RWPE2 (cell line): ENCODE results near the gene AS3MT.

ENCODE experiments used
- ATAC-seq: fragments of 200-7000 bp; cut with Tn5 transposase; 3 replicates; pipeline ENCODE4 v1.9.1; 2021; ENCODE audit warnings: low read depth
- DNase-seq: peaks from one replicate; pipeline ENCODE4 v3.0.0-alpha.2; 2020; ENCODE audit warnings: low spot score
- H3K27ac ChIP-seq: fragments of 450-650 bp; 2 replicates; pipeline ENCODE4 v1.5.1; 2017; ENCODE audit warnings: mild to moderate bottlenecking; ENCODE audit not compliant: poor library complexity, severe bottlenecking
- H3K27me3 ChIP-seq: fragments of 250-450 bp; sonication (Bioruptor Pico); 2 replicates; pipeline ENCODE4 v1.5.1; 2021; ENCODE audit warnings: mild to moderate bottlenecking, moderate library complexity; ENCODE audit not compliant: insufficient read depth, poor library complexity, severe bottlenecking
- H3K36me3 ChIP-seq: fragments of 250-450 bp; sonication (Bioruptor Pico); 2 replicates; pipeline ENCODE4 v1.5.1; 2020; ENCODE audit warnings: low read depth, mild to moderate bottlenecking, moderate library complexity
- H3K4me1 ChIP-seq: fragments of 250-450 bp; sonication (Bioruptor Pico); 2 replicates; pipeline ENCODE4 v1.5.1; 2021; ENCODE audit warnings: mild to moderate bottlenecking, moderate library complexity; ENCODE audit not compliant: insufficient read depth, poor library complexity, severe bottlenecking
- H3K4me3 ChIP-seq: fragments of 250-450 bp; sonication (Bioruptor Pico); 2 replicates; pipeline ENCODE4 v1.5.1; 2021; ENCODE audit warnings: mild to moderate bottlenecking, moderate library complexity; ENCODE audit not compliant: severe bottlenecking
- H3K9me3 ChIP-seq: fragments of 250-450 bp; sonication (Bioruptor Pico); 2 replicates; pipeline ENCODE4 v1.5.1; 2021; ENCODE audit warnings: mild to moderate bottlenecking, moderate library complexity; ENCODE audit not compliant: severe bottlenecking
- TF ChIP-seq, protein P1 (sequence below): fragments of 450-650 bp; IDR thresholded peaks from one replicate; pipeline ENCODE4 v1.5.1; 2017; ENCODE audit warnings: mild to moderate bottlenecking, moderate library complexity; ENCODE audit not compliant: poor library complexity, severe bottlenecking

The AS3MT gene

DNA sequence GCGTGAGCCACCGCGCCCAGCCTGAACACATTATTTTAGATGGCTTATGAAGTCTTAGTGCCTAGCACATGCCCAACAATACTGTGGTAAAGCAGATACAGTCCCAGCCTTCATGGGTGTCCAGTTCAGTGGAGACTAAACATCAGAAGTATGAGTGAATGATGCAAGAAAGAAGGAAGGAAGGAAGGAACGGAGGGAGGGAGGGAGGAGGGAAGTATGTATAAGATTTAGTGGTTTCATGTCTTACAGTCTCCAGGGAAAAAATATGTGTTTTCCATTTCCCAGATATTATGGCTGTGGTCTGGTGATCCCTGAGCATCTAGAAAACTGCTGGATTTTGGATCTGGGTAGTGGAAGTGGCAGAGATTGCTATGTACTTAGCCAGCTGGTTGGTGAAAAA, 2.9 kb downstream of the AS3MT start:
- no peak overlapping the region for H3K27ac ChIP-seq
- DNase-seq (no peak), ATAC-seq (no peak)
- no peaks in the 10 kb centered on the region for H3K27me3 ChIP-seq
- TF ChIP-seq, protein P1, sequence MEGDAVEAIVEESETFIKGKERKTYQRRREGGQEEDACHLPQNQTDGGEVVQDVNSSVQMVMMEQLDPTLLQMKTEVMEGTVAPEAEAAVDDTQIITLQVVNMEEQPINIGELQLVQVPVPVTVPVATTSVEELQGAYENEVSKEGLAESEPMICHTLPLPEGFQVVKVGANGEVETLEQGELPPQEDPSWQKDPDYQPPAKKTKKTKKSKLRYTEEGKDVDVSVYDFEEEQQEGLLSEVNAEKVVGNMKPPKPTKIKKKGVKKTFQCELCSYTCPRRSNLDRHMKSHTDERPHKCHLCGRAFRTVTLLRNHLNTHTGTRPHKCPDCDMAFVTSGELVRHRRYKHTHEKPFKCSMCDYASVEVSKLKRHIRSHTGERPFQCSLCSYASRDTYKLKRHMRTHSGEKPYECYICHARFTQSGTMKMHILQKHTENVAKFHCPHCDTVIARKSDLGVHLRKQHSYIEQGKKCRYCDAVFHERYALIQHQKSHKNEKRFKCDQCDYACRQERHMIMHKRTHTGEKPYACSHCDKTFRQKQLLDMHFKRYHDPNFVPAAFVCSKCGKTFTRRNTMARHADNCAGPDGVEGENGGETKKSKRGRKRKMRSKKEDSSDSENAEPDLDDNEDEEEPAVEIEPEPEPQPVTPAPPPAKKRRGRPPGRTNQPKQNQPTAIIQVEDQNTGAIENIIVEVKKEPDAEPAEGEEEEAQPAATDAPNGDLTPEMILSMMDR = no peak
- H3K9me3 ChIP-seq = no peaks in the 10 kb centered on the region
- no peaks in the 10 kb centered on the region for H3K4me1 ChIP-seq
- no peaks in the 10 kb centered on the region for H3K36me3 ChIP-seq
- H3K4me3 ChIP-seq = no peak overlapping the region

DNA sequence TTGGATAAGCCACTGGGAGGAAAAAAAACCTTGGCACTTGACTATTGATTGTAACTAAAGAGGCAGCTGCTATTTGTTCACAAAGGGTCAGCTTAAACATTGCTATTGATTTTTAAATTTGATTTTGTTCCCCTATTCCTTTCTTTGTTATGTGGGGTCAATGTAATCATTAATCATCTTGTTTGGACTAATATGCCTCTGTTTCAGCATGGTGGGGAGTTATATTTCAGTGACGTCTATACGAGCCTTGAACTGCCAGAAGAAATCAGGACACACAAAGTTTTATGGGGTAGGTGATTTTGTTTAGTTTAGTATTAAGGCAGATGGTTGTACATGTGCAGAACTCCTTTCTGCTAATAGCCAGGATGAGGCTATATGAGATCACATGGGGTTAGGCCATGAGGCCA, 7.5 kb downstream of the AS3MT start:
- no peaks in the 10 kb centered on the region for H3K27me3 ChIP-seq
- DNase-seq = no peak
- H3K9me3 ChIP-seq = no peaks in the 10 kb centered on the region
- no peaks in the 10 kb centered on the region for H3K4me1 ChIP-seq
- ATAC-seq = no peak
- no peaks in the 10 kb centered on the region for H3K36me3 ChIP-seq
- no peak overlapping the region for H3K4me3 ChIP-seq
- TF ChIP-seq, protein P1 = no peak
- H3K27ac ChIP-seq = no peak overlapping the region

DNA sequence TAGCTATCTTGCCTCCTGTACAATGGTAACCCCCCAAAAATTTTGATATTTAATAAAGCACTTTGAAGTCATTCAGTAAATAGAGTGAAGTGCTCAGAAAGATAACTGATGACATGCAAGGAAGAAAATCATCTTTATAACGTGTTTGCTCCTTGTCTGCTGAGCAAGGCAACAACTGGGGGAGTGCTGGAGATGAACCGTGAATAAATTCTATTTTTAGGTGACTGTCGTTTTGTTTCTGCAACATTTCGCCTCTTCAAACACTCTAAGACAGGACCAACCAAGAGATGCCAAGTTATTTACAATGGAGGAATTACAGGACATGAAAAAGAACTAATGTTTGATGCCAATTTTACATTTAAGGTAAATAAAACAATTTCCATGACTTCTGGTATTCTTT, 9.4 kb downstream of the AS3MT start:
- DNase-seq = no peak

DNA sequence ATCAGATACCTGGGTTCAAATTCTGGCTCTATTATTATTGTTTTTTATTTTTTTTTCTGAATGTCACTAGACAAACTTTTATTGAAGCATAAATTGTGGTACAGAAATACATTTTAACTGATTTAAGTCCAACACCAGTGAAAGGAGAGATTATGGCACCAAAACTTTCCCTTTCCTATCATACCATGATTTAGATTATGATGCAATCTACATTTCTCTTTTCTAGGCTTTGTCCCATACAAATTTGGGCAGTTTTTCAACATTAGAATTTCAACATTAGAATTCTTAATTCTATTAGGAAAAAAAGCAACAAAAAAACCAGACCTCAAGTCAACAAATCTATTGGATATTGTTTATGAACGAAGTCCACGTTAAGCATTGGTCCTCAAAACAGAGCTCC, 11.0 kb downstream of the AS3MT start:
- no peak overlapping the region for H3K27ac ChIP-seq
- H3K4me1 ChIP-seq = no peaks in the 10 kb centered on the region
- no peaks in the 10 kb centered on the region for H3K36me3 ChIP-seq
- no peaks in the 10 kb centered on the region for H3K9me3 ChIP-seq
- TF ChIP-seq, protein P1 = no peak
- no peak for DNase-seq
- ATAC-seq = no peak
- no peak overlapping the region for H3K4me3 ChIP-seq
- H3K27me3 ChIP-seq = no peaks in the 10 kb centered on the region

More for the DNA sequence above, 9.4 kb downstream of the AS3MT start:
- ATAC-seq = no peak
- no peak overlapping the region for H3K27ac ChIP-seq
- no peak overlapping the region for H3K4me3 ChIP-seq
- H3K27me3 ChIP-seq = no peaks in the 10 kb centered on the region
- TF ChIP-seq, protein P1 = no peak
- H3K4me1 ChIP-seq = no peaks in the 10 kb centered on the region
- H3K9me3 ChIP-seq = no peaks in the 10 kb centered on the region
- no peaks in the 10 kb centered on the region for H3K36me3 ChIP-seq

DNA sequence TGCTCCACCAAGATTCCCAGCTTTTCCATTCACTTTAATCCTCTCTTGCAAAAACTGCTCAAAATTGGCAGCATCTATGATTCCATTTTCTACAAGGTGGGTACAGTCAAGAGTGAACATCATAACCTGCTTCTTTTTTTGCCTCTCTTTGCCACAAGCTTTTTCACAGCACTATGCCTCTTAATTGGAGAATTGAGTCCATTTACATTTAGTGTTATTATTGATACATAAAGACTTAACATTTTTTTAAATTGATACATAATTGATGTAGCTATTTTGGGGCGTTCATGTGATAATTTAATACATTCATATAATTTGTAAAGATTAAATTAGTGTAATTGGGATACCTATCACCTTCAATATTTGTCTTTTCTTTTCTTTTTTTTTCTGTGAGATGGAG, 18.8 kb downstream of the AS3MT start:
- H3K4me3 ChIP-seq = no peak overlapping the region
- no peaks in the 10 kb centered on the region for H3K9me3 ChIP-seq
- no peaks in the 10 kb centered on the region for H3K4me1 ChIP-seq
- ATAC-seq (no peak), DNase-seq (no peak)
- H3K27ac ChIP-seq = no peak overlapping the region
- TF ChIP-seq, protein P1 = no peak
- no peaks in the 10 kb centered on the region for H3K36me3 ChIP-seq
- H3K27me3 ChIP-seq = no peaks in the 10 kb centered on the region
